Measurements from ENCODE around the gene ZP3. TPM values are rescaled to one million over a fixed set of nuclear protein-coding genes. Genes with fewer than 3 reads are reported as not detected.
"Not testable (repeated sequence)": the region's sequence is repeated elsewhere in the genome, so short reads cannot be mapped to it uniquely, and the experiment has no call there.

The ZP3 gene
- total RNA-seq = 1 to 10 TPM; 1.0 to 1.1 TPM

DNA sequence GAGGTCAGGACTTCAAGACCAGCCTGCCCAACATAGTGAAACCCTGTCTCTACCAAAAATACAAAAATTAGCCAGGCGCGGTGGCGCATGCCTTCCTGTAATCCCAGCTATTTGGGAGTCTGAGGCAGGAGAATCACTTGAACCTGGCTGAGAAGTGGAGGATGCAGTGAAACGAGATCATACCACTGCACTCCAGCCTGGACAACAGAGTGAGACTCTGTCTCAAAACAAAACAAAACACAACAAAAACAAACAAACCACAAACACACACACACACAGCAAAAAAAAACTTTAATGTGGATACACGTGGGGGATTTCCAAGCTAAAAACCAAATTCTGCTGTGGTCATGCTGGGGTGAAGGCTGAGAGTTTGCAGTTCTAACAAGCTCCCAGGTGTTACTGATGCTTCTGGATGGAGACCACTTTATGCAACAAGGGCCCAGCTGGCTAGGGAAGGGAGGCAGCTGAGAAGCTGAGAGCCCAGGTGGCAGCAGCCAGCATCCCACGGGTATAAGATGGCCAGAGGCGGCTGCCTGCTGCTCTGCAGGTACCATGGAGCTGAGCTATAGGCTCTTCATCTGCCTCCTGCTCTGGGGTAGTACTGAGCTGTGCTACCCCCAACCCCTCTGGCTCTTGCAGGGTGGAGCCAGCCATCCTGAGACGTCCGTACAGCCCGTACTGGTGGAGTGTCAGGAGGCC is at the start of gene ZP3:
Gene ZP3, plus strand, starts transcription at position 538 of the 699 bp plus-strand sequence. Its CDS starts 15 bp downstream, at position 553.
- Mint-ChIP-seq H3K9me3 (no peaks in the 10 kb centered on the region), H3K4me1 (peaks cover 16% of the 10 kb centered on the region), H3K27me3 (peaks cover 15% of the 10 kb centered on the region), H3K4me3 (no peak within 1 kb of the TSS), H3K27ac (peak within 1 kb of the TSS; percentile 73), H3K36me3 (ENCODE audit: low read depth) (no peaks in the 10 kb centered on the region)
- POLR2A ChIA-PET = no interaction called here
- peak; percentile 26 for DNase-seq
- CTCF ChIA-PET = interaction anchor here (0.6 to 2.9 kb wide), 5 partner anchors 11 to 72 kb away, joined by 3 to 8 read pairs (median 3); no protein-coding TSS in a partner anchor

DNA sequence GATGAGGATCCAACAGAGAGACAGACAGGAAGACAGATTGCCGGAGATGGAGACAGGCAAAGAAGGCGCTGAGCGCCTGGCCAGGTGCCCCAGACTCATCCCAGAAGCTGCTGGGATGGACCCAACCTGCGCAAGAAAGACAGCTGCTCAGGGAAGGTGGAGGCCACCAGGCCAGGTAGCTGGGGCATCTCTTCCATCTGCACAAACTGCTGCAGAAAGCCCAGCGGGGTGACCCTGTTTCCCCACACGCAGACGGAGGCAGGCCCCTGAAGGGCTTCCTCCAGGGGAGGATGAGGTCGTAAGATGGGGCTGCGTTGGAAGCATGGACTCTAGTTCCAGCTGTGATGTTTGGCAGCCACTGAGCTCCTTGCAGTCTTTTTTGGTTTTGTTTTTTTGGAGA is 49.5 kb upstream of the ZP3 start:
- Mint-ChIP-seq H3K36me3 (ENCODE audit: low read depth) (no peaks in the 10 kb centered on the region), H3K9me3 (no peaks in the 10 kb centered on the region), H3K27me3 (peaks cover 15% of the 10 kb centered on the region), H3K4me3 (no peak overlapping the region), H3K27ac (no peak overlapping the region), H3K4me1 (peaks cover 8% of the 10 kb centered on the region)
- CTCF ChIA-PET = interaction anchor here (0.8 to 2.5 kb wide), 3 partner anchors 11 to 16 kb away, joined by 3 to 9 read pairs (median 4); partner anchors contain the start of gene YWHAG
- DNase-seq = no peak
- POLR2A ChIA-PET = no interaction called here

DNA sequence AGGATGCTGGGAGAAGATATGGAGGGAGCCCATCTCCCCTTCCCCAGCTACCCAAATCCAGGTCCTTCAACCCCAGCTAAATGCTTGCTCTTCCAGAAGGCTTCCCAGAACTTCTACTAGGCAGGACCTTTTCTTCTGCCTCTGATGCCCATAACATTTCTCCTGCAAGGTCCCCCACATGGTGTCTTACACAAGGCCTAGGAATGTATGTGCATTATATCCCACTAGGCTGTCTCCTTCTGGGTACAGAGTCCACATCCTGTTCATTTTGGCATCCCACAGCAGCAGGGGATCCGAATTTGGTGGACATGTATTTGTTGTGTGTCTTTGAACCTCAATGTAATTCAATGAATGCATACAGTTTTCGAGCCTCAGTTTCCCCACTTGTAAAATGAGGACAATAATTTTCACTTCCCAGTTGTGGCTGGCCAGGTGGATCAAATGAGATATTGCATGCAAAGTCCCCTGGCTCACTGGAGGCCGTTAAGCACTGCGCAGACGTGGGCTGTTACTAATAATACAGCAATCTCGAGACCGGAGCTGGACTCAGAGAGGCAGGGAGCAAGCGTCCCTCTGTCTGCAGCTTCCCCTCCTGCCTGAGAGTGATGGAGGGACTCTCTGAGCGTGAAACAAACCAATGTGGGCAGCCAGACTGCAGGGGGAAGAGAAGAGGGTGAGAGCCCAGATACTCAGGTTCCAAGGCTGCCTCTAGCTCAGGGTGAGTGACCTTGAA is 47.4 kb upstream of the ZP3 start:
- ChIA-PET CTCF (interaction anchor here (0.6 to 2.5 kb wide), 4 partner anchors 10 to 1072 kb away, joined by 3 to 9 read pairs (median 4); partner anchors contain the start of gene YWHAG), POLR2A (no interaction called here)
- no peak for DNase-seq
- Mint-ChIP-seq H3K4me1 (peaks cover 10% of the 10 kb centered on the region), H3K4me3 (no peak overlapping the region), H3K36me3 (ENCODE audit: low read depth) (no peaks in the 10 kb centered on the region), H3K27ac (no peak overlapping the region), H3K9me3 (no peaks in the 10 kb centered on the region), H3K27me3 (peaks cover 10% of the 10 kb centered on the region)

DNA sequence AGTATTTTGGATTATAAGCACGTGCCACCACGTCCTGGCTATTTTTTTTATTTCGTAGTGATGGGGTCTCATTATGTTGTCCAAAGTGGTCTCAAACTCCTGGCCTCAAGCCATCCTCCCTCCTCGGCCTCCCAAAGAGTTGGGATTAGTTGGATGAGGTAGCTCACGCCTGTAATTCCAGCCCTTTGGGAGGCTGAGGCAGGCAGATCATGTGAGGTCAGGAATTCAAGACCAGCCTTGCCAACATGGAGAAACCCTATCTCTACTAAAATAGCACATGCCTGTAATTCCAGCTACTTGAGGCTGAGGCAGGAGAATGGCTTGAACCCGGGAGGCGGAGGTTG is 44.2 kb upstream of the ZP3 start:
- no peaks in the 10 kb centered on the region for H3K36me3 Mint-ChIP-seq (ENCODE audit: low read depth)
- ChIA-PET CTCF (no interaction called here), POLR2A (no interaction called here)
- no peaks in the 10 kb centered on the region for H3K9me3 Mint-ChIP-seq
- peaks cover 10% of the 10 kb centered on the region for H3K4me1 Mint-ChIP-seq
- peaks cover 2% of the 10 kb centered on the region for H3K27me3 Mint-ChIP-seq
- H3K27ac Mint-ChIP-seq = no peak overlapping the region
- H3K4me3 Mint-ChIP-seq = peak overlapping the region; percentile 71
- no peak for DNase-seq

DNA sequence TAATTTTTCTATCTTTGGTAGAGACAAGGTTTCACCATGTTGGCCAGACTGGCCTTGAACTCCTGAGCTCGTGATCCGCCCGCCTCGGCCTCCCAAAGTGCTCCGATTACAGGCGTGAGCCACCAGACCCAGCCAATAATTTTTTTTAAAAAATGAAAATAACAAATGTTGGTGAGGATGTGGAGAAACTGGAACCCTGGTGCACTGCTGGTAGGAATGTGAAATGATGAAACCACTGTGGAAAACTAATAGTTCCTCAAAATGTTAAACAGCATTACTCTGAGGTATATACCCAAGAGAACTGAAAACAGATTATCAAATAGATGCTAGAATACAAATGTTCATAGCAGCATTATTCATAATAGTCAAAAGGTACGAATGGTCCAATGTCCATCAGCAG is 42.9 kb upstream of the ZP3 start:
- no peak for DNase-seq
- no peaks in the 10 kb centered on the region for H3K9me3 Mint-ChIP-seq
- no peak overlapping the region for H3K27ac Mint-ChIP-seq
- peaks cover 2% of the 10 kb centered on the region for H3K27me3 Mint-ChIP-seq
- H3K4me3 Mint-ChIP-seq = no peak overlapping the region
- peaks cover 10% of the 10 kb centered on the region for H3K4me1 Mint-ChIP-seq
- no peaks in the 10 kb centered on the region for H3K36me3 Mint-ChIP-seq (ENCODE audit: low read depth)
- ChIA-PET POLR2A (no interaction called here), CTCF (no interaction called here)

DNA sequence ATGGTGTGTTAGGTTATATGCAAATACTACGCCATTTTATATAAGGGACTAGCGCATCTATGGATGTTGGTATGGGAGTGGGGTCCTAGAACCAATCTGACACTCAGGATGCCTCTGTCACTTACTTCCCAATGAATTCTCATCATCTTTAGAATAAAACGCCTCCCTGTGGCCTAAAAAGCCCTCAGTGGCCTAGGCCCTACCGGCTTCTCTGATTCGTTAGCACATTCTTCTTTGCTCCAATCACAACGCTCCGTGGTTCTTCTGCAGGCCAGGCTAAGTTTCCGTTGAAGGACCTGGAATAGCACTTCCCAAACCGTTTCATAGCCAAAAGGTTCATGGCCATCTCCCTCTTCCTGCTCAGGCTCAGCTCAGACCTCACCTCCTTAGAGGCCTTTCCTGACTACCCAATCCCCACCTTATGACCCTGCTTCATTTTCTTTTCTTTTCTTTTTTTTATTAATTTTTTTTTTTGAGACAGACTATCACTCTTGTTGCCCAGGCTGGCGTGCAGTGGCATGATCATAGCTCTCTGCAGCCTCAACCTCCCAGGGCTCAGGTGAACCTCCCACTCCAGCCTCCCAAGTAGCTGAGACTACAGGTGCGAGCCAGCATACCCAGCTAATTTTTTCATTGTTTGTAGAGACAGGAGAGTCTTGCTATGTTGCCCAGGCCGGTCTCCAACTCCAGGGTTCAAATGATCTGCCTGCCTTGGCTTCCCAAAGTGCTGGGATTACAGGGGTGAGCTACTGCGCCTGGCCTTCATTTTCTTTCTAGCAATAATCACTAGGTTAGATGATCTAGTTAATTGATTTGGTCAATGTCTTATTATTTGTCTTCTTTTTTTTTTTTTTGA is 41.4 kb upstream of the ZP3 start:
- CTCF ChIA-PET = interaction anchor here (0.9 kb wide), 1 partner anchor 11 kb away, joined by 3 read pairs; no protein-coding TSS in a partner anchor
- Mint-ChIP-seq H3K36me3 (ENCODE audit: low read depth) (no peaks in the 10 kb centered on the region), H3K27me3 (no peaks in the 10 kb centered on the region), H3K4me1 (peaks cover 12% of the 10 kb centered on the region), H3K27ac (no peak overlapping the region), H3K9me3 (no peaks in the 10 kb centered on the region), H3K4me3 (no peak overlapping the region)
- POLR2A ChIA-PET = no interaction called here
- no peak for DNase-seq

DNA sequence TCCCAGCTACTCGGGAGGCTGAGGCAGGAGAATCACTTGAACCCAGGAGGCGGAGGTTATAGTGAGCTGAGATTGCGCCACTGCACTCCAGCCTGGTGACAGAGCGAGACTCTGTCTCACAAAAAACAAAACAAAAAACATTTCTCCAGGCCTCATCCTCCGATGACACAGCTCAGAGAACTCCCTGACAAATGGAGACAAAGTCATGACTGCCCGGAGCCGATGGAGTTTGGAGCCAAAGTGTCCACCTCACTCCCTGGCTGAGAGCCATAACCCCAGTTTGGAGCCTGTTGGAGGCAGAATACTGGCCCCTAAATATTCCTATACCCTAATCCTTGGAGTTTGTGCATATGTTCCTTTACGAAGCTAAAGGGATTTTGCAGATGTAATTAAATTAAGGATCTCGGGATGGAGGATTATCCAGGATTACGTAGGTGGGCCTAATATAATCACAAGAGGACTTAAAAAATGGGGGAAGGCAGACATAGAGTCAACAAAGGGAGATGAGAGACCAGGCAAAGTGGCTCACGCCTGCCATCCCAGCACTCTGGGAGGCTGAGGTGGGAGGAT is 38.0 kb upstream of the ZP3 start:
- POLR2A ChIA-PET = no interaction called here

DNA sequence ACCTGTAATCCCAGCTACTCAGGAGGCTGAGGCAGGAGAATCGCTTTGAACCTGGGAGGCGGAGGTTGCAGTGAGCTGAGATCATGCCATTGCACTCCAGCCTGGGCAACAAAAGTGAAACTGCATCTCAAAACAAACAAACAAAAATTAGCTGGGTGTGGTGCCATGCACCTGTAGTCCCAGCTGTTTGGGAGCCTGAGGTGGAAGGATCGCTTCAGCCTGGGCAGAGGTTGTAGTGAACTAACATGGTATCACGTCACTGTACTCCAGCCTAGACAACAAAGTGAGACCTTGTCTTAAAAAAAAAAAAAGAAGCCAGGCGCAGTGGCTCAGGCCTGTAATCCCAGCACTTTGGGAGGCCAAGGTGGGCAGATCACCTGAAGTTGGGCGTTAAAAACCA is 37.0 kb upstream of the ZP3 start:
- H3K4me3 Mint-ChIP-seq; H3K27me3 Mint-ChIP-seq; H3K27ac Mint-ChIP-seq; H3K36me3 Mint-ChIP-seq (ENCODE audit: low read depth); H3K9me3 Mint-ChIP-seq; DNase-seq; POLR2A ChIA-PET: not testable (repeated sequence)
- CTCF ChIA-PET = interaction anchor here (0.6 kb wide), 1 partner anchor 18 kb away, joined by 3 read pairs; no protein-coding TSS in a partner anchor
- H3K4me1 Mint-ChIP-seq = peaks cover 14% of the 10 kb centered on the region

More for the DNA sequence above, 38.0 kb upstream of the ZP3 start:
- H3K4me3 Mint-ChIP-seq = no peak overlapping the region
- CTCF ChIA-PET = interaction anchor here (0.6 to 2.0 kb wide), 4 partner anchors 22 to 73 kb away, joined by 3 to 6 read pairs (median 4); partner anchors contain the start of gene YWHAG
- H3K4me1 Mint-ChIP-seq = peaks cover 8% of the 10 kb centered on the region
- no peaks in the 10 kb centered on the region for H3K36me3 Mint-ChIP-seq (ENCODE audit: low read depth)
- H3K9me3 Mint-ChIP-seq = no peaks in the 10 kb centered on the region
- DNase-seq = no peak
- H3K27ac Mint-ChIP-seq = no peak overlapping the region
- no peaks in the 10 kb centered on the region for H3K27me3 Mint-ChIP-seq

DNA sequence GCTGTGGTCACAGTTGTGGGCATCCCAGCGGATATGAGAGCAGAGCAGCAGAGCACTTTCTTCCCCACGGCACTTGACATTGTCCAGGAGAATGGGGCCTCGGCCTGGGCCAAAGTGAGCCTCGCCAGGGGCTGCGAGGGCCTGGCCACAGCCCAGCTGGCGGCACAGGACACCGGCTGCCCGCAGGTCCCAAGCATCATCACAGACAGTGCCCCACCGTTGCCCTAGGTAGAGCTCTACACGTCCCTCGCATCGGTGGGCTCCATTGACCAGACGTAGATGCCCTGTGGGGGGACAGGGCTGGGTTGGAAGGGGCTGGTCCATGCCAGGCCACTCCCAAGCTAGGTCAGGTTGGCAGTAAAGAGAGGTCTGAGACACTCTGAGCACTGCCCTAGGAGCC is 34.7 kb upstream of the ZP3 start:
- Mint-ChIP-seq H3K9me3 (no peaks in the 10 kb centered on the region), H3K4me1 (peaks cover 21% of the 10 kb centered on the region), H3K4me3 (no peak overlapping the region), H3K36me3 (ENCODE audit: low read depth) (no peaks in the 10 kb centered on the region), H3K27me3 (no peaks in the 10 kb centered on the region), H3K27ac (peak overlapping the region; percentile 19)
- POLR2A ChIA-PET = no interaction called here
- CTCF ChIA-PET = interaction anchor here (0.6 kb wide), 1 partner anchor 1978 kb away, joined by 3 read pairs; no protein-coding TSS in a partner anchor
- DNase-seq = no peak

DNA sequence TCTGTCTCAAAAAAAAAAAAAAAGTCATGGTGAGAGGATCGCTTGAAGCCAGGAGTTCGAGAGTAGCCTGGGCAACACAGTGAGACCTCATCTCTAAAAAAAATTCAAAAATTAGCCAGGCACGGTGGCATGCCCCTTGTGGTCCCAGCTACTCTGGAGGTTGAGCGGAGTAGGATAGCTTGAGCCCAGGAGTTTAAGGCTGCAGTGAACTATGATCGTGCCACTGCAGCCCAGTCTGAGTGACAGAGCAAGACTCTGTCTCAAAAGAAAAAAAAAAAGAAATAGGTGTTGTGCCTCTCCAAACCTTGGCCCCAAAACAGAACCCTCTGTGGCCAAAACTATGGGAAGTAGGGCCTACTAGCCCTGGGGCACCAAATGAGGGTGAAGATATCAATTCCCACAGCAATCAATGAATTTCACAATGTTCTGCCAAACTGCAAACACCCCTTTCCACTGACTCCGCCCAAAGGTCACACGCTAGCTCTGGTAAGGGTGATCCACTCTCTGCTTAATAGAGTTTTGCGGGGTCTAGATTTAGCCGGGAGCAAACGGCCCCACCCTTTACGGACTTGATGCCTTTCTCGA is 32.1 kb upstream of the ZP3 start:
- H3K9me3 Mint-ChIP-seq = no peaks in the 10 kb centered on the region
- peaks cover 30% of the 10 kb centered on the region for H3K4me1 Mint-ChIP-seq
- ChIA-PET POLR2A (no interaction called here), CTCF (interaction anchor here (0.6 to 1.4 kb wide), 5 partner anchors 9 to 284 kb away, joined by 3 to 6 read pairs (median 4); no protein-coding TSS in a partner anchor)
- peak overlapping the region; percentile 98 for H3K27ac Mint-ChIP-seq
- peak overlapping the region; percentile 80 for H3K4me3 Mint-ChIP-seq
- DNase-seq = no peak
- H3K27me3 Mint-ChIP-seq = no peaks in the 10 kb centered on the region
- no peaks in the 10 kb centered on the region for H3K36me3 Mint-ChIP-seq (ENCODE audit: low read depth)

DNA sequence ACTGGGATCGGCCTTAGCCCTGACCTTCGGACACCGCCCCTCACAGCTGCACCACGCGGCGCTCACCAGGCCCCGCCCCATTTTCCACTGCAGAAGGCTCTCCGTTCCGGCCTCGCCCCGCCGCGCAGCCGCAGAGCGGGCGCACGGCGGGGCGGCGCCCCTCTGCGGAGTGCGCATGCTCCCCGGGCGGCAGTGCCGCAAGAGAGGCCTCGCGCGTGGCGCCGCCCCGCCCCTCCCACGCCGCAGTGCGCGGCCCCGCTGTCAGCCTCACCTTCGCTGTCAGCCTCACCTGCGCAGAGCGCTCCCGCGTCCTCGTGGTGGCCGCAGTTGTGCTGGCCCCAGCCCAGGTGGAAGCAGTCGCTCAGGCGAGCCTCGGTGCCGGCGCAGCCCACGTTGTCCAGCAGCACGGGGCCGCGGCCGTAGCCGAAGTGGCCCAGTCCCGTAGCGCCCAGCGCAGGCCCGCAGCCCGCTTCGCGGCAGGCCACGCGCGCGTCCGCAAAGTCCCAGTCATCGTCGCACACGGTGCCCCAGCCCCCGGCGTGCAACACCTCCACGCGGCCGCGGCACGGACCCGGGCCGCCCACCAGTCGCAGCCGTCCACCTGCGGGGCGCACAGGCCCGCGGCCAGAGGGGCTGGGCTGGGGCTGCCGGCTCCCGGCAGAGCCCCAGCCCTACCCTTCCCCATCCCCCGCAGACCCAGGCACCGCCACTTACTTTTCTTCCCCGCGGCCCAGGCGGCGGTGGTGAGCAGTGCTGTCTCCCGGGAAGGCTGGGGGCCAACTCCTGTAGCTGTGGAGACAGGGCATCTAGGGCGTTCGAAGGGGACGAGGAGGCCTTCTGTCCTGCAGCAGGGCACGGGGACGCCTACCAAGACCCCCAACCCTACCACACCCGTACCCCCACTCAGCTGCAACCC is 31.4 kb upstream of the ZP3 start:
- peak; percentile 91 for DNase-seq
- CTCF ChIA-PET = interaction anchor here (0.6 to 1.8 kb wide), 8 partner anchors 8 to 823 kb away, joined by 3 to 6 read pairs (median 4); partner anchors contain the start of gene YWHAG
- Mint-ChIP-seq H3K4me3 (peak overlapping the region; percentile 80), H3K9me3 (no peaks in the 10 kb centered on the region), H3K27me3 (no peaks in the 10 kb centered on the region), H3K27ac (peak overlapping the region; percentile 98), H3K4me1 (peaks cover 31% of the 10 kb centered on the region), H3K36me3 (ENCODE audit: low read depth) (no peaks in the 10 kb centered on the region)
- POLR2A ChIA-PET = interaction anchor here (0.7 kb wide), 1 partner anchor 34 kb away, joined by 3 read pairs; no protein-coding TSS in a partner anchor
